Adrenal gland (tissue), 5 donors: ENCODE measurements around the gene MORN5.

Experiments
- POLR2A ChIP-seq, 2 donors: fragments of 450-650 bp; IDR thresholded peaks; one replicate each; pipeline ENCODE4 v1.6.1; 2017; ENCODE audit warnings: antibody characterized with exemption in 2 of 2, mild to moderate bottlenecking in 2 of 2, moderate library complexity in 1 of 2
- TF ChIP-seq, protein P1 (sequence below), 6 experiments: fragments of 450-650 bp in 4 of 6; fragments of 200-600 bp in 2 of 6; sonication (generic) in 1 of 6; IDR thresholded peaks; 1 replicate in 5 of 6; 2 replicates in 1 of 6; pipeline versions ENCODE4 v1.5.1 to v1.8.0; 2016 to 2021; ENCODE audit warnings: antibody characterized with exemption in 6 of 6, mild to moderate bottlenecking in 2 of 6, moderate library complexity in 1 of 6
- donor health status: DM: no; HTN: no; CAD: no.

- TF ChIP-seq POLR2A (IDR thresholded peaks at IDR 0.05), result no peak
- TF ChIP-seq, protein P1, sequence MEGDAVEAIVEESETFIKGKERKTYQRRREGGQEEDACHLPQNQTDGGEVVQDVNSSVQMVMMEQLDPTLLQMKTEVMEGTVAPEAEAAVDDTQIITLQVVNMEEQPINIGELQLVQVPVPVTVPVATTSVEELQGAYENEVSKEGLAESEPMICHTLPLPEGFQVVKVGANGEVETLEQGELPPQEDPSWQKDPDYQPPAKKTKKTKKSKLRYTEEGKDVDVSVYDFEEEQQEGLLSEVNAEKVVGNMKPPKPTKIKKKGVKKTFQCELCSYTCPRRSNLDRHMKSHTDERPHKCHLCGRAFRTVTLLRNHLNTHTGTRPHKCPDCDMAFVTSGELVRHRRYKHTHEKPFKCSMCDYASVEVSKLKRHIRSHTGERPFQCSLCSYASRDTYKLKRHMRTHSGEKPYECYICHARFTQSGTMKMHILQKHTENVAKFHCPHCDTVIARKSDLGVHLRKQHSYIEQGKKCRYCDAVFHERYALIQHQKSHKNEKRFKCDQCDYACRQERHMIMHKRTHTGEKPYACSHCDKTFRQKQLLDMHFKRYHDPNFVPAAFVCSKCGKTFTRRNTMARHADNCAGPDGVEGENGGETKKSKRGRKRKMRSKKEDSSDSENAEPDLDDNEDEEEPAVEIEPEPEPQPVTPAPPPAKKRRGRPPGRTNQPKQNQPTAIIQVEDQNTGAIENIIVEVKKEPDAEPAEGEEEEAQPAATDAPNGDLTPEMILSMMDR (IDR thresholded peaks at IDR 0.05), result no peak
These were observed 28.9 kb upstream of the MORN5 start for GRCh38 chr9:122130837-122131236.
